Activated gamma-delta T cell treated with Interleukin-2 at 50 U/mL for 16 hours (primary cell): ENCODE data around the gene SPIRE2.
A peak's percentile ranks its signal among the peaks of the same experiment; 100 is the strongest.
"Not testable (repeated sequence)": the region's sequence is repeated elsewhere in the genome, so short reads cannot be mapped to it uniquely, and the experiment has no call there.

Source experiments
- DNase-seq: peaks from one replicate; pipeline ENCODE4 v3.0.0-alpha.2; 2020

SPIRE2 gene, protein sequence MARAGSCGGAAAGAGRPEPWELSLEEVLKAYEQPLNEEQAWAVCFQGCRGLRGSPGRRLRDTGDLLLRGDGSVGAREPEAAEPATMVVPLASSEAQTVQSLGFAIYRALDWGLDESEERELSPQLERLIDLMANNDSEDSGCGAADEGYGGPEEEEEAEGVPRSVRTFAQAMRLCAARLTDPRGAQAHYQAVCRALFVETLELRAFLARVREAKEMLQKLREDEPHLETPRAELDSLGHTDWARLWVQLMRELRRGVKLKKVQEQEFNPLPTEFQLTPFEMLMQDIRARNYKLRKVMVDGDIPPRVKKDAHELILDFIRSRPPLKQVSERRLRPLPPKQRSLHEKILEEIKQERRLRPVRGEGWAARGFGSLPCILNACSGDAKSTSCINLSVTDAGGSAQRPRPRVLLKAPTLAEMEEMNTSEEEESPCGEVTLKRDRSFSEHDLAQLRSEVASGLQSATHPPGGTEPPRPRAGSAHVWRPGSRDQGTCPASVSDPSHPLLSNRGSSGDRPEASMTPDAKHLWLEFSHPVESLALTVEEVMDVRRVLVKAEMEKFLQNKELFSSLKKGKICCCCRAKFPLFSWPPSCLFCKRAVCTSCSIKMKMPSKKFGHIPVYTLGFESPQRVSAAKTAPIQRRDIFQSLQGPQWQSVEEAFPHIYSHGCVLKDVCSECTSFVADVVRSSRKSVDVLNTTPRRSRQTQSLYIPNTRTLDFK

GRCh38 chr16:89828199-89828869 lies at the start of gene SPIRE2:
TSS of gene SPIRE2 (plus strand) at chr16:89828475. CDS start at chr16:89828551, 76 bp downstream.
- peak; percentile 67 for DNase-seq

DNA sequence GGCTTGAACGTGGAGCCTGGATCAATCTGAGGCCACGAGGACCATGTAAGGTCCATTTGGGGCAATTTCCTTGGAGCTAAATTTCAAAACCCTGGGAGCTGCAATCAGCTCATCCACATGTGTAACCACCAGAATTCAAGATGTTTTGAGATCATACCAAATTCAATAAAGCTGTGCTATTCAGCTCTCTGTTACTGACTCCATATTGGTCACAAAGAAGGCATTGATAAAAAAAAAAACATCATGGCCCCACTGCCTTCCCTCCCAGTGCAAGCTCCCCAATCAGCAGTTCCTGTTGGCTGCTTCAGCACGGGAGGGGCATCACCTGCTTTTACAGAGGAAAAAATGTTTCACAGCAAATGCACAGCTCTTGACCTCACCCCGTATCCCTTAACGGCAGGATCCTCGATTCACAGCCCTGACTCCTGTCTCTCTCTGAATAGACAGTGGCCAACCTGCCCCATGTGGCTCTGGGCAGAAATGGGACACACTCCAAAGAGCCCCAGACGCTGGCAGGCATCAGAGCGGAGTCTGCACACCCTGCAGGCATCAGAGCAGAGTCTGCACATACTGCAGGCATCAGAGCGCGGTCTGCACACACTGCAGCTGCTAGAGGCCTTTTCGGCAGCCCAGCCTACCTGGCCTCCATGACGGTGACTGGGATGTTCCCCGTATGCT lies 48.9 kb upstream of the SPIRE2 start:
- DNase-seq, result no peak

GRCh38 chr16:89779909-89780305 lies 48.4 kb upstream of the SPIRE2 start:
- no peak for DNase-seq

GRCh38 chr16:89782489-89782888 lies 45.8 kb upstream of the SPIRE2 start:
- no peak for DNase-seq

DNA sequence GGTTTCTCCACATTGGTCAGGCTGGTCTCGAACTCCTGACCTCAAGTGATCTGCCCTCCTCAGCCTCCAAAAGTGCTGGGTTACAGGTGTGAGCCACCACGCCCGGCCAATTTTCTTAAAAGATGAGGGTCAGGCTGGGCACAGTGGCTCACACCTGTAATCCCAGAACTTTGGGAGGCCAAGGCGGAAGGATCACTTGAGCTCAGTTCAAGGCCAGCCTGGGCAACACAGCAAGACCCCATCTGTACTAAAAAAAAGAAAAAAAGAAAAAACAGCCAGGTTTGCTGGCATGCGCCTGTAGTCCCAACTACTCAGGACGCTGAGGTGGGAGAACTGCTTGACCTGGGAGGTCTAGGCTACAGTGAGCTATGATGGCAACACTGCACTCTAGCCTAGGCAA lies 44.3 kb upstream of the SPIRE2 start:
- DNase-seq, result not testable (repeated sequence)

DNA sequence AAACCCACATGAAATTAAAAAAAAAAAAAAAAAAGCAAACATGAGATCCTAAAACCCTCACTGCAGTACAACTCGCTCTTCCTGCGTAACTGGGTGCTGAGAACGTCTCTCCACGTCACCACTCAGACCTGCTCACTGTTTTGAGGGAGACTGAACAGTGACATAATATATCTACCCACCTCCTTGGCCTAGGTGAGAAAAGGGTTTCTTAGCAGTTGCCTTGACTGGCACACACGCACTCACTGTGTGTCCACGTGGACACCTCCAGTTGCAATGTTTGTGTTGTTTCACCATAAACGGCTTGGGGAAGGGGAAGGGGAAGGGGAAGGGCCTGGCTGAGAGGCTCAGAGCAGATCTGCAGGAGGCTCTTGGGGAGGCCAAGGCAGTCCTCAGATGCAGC lies 43.9 kb upstream of the SPIRE2 start:
- peak; percentile 43 for DNase-seq

DNA sequence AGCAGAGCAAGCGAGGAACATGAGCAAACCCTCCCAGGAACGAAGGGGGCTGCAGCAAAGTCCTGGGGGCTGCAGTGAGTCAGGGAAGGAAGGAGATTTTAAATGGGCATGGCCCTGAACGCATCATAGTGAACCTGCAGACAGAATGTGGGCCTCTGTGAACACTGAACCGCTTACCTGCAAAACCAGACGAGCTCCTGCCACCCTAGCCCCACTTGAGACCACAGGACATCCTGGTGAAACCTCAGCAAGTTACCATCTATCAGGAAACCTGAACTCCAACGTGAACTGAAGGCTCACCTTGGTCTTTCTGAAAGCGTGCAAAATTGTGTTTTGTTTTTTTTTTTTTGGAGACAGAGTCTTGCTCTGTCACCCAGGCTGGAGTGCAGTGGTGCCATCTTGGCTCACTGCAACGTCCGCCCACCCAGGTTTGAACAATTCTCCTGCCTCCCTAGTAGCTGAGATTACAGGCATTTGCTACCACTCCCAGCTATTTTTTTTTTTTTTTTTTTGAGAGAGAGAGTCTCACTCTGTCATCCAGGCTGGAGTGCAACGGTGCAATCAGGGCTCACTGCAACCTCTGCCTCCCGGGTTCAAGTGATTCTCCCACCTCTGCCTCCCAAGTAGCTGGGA lies 42.6 kb upstream of the SPIRE2 start:
- DNase-seq, result peak; percentile 68

DNA sequence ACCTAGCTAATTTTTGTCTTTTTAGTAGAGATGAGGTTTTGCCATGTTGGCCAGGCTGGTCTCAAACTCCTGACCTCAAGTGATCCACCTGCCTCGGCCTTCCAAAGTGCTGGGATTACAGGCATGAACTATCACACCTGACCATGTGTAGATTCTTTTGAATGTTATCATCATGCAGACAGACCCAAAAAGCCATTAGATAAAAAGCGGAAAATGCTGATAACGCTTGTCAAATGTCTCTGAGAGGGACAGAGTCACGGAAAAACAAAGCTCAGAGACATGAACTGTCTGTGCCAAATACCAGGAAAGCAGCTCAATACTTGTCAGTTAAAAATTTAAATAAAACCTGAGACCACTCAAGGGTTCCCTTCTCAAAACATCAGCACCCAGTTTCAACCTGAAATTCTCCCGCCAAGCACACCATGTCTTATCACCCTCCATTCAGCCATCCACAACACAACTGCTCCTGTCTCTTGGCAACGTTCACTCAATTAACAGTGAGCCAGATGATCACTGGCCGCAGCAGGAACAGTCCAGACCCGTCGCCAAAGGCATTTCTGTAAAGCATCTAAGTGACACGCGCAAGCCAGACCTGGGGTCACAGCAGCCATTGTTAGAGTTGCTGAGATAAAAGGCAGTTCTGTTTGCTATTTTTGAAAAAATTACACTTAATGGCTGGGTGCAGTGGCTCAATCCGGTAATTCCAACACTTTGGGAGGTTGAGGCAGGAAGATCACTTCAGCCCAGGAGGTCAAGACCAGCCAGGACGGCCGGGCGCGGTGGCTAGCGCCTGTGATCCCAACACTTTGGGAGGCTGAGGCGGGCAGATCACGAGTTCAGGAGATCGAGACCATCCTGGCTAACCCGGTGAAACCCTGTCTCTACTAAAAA lies 41.6 kb upstream of the SPIRE2 start:
- no peak for DNase-seq

GRCh38 chr16:89787365-89787805 lies 40.9 kb upstream of the SPIRE2 start:
- DNase-seq, result no peak

DNA sequence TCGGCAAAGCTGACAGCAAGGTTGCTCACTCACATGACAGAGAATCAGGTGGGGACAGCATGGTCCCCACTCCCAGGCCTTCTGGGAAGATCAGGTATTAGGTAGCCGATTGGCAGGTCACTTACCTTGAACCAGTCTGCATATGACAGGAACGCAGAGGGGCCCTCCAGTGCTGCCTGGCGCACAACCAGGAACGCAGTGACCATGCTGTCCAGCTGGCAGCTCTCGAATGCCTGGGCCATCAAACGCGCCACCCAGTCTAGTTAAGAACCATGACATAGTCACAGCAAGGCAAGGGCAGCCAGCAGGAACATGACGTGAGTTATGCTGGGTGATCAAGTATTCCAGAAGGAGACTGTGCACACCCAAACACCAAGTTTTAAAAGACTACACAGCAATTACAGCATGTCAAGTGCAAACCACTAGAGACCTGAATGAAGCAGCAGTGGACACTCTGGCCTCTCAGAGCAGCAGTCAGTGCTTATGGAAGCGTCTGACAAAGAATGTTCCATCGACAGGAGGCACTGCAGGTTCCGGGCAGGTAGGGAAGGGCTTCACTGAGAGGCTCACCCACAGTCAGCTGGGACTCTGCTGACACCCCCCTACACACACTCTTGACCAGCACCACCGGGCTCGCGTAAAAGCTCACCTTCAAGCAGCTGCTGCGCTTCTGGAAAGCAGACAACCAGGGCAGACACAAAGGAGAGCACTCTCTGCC lies 36.8 kb upstream of the SPIRE2 start:
- no peak for DNase-seq

DNA sequence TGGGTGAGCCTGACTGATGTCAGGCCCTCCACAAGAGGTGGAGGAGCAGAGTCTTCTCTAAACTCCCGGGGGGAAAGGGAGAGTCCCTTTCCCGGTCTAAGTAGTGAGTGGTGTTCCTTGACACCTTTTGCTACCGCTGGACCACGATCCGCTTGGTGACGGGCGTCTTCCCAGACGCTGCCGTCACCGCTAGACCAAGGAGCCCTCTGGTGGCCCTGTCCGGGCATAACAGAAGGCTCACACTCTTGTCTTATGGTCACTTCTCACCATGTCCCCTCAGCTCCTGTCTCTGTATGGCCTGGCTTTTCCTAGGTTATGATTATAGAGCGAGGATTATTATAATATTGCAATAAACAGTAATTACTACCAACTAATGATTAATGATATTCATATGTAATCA lies 35.2 kb upstream of the SPIRE2 start:
- peak; percentile 61 for DNase-seq

GRCh38 chr16:89793955-89794354 lies 34.3 kb upstream of the SPIRE2 start:
- no peak for DNase-seq

DNA sequence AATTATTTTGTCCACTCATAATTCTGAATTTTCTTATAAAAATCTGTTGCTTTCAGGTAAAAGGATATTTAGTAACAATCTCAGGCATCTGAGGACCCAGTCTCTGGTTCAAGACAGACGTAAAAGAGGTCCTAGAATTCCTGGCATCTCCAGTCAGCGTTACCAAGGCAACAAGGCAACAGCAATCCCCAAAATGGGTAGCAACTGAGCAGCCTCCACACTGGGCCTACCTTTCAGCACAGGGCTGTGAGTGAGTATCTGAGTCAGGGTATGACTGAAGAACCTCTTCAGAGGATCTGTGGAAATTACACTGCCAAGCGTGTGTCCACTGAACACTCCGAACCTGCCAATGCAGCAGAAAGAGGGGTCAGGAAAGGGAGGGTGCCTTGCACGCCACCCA lies 32.6 kb upstream of the SPIRE2 start:
- DNase-seq, result no peak

DNA sequence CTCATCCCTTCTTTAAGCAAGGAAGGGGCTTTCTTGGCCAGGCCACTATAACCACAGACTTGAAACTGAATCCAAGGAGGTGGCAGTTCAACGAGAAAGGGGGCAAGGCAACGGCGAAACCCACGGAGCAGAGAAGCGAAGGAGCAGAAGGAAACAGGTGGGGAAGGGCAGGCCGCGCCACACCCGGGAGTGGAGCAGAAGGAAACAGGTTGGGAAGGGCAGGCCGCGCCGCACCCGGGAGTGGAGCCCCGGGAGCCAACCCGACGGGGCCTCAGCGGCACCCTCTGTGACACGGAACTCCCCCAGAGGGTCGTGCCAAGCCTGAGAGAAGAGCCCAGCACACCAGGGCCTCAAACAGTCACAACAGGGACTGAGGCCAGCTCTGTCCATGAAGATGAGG lies 32.2 kb upstream of the SPIRE2 start:
- no peak for DNase-seq

DNA sequence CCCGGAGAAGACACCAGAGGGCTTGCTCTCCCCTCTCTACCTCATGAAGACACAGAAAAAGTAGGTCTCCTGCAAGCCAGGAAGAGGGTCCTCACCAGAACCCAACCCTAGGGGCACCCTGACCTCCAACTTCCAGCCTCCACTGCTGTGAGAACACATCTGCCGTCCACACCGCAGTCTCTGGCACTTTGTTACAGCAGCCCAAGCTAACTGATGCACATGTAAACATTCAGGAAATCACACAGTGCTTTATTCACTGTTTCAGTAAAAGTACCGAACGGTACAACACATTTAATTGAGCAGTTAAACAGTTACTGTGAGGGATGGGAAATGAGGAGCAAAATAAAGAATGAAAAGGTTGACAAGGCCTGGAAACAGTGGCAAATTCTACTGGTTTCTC lies 30.1 kb upstream of the SPIRE2 start:
- no peak for DNase-seq

- DNase-seq, result no peak
Observed at GRCh38 chr16:89798832-89799370, 29.4 kb upstream of the SPIRE2 start.

- no peak for DNase-seq
Observed at GRCh38 chr16:89801800-89802199, 26.5 kb upstream of the SPIRE2 start.

DNA sequence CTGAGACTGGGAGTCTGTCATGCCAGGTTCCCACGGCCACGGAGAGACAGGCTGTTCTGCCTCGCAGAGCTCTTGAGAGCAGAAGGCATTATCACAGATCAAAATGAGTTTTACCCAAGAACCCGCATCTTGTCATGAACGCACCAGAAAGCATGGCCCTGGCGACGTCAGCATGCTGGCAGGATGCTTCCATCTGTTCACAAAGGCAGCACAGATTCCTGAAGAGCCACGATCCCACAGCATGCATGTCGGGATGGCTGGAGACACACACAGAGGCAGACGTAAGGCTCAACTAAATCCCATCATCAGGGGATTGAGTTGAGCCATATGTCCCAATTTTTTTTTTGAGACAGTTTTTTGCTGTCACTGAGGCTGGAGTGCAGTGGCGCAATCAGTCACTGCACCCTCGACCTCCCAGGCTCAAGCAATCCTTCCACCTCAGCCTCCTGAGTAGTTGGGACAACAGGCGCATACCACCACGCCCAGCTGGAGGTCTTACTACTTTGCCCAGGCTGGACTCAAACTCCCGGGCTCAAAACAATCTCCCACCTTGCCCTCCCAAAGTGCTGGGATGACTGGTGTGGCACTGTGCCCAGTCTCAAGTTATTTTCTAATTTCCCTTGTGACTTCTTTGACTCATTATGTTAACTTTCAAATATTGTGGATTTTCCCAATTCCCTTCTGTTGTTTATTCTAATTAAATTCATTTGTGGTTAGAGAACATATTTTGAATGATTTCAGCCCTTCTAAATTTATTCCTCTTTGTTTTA lies 23.0 kb upstream of the SPIRE2 start:
- no peak for DNase-seq

DNA sequence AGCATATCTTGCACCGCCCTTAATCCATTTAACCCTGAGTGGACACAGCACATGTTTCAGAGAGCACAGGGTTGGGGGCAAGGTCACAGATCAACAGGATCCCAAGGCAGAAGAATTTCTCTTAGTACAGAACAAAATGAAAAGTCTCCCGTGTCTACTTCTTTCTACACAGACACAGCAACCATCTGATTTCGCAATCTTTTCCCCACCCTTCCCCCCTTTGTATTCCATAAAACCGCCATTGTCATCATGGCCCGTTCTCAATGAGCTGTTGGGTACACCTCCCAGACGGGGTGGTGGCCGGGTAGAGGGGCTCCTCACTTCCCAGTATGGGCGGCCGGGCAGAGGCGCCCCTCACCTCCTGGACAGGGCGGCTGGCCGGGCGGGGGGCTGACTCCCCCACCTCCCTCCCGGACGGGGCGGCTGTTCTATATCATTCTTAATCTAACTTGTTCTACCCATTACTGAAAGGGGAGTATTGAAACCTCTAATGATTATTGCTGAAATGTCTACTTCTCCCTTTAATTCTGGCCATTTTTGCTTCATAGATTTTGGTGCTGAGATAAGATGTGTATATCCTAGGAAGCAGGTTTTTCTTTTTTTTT lies 21.6 kb upstream of the SPIRE2 start:
- DNase-seq, result not testable (repeated sequence)
